Activated gamma-delta T cell treated with anti-CD3 and anti-CD28 coated beads, Interleukin-2, amount 50 U/mL, for 16 hours (primary cell): Measurements from ENCODE around the gene ZDHHC16.

Experiments
- DNase-seq: peaks from one replicate; pipeline ENCODE4 v3.0.0-alpha.2; 2020; ENCODE audit warnings: low read depth

Gene ZDHHC16

DNA sequence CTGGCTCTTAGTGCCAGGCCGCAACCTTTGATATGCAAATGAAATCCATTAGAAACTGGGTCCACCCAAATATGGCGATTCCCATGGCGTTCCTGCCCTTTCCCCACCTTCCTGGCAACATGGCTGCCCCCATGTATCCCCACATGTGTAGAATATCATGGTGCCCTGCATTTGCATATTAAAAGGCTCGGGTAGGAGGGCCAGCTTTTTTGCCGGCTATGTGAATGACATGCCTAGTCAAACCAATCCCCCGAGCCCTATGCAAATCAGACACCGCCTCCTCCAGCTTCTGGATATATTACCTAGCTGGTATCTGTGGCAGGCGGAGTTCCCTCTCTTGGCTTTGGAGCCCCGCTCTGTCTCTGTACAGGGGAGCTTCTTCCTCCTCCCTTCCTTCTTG lies 34.0 kb downstream of the ZDHHC16 start:
- no peak for DNase-seq

DNA sequence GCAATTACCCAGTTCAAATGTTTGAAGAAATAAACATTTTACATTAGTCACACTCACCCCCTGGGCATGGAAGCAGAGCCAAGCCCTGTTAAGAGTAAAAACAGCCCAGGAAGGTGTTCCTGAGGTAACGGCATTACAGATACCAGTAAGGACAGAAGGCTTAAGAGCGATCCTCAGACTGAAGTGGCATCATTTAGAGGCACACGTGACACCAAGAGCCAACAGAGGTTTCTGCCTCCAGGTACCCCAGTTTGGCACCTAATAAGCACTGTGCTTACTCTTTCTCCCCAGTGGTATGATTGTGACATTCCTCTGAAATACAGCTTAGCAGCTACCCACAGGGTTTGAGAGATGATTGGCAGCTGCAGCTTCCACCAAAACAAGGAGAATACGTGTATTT lies 35.1 kb downstream of the ZDHHC16 start:
- DNase-seq: no peak

- DNase-seq: no peak
These were observed 36.4 kb downstream of the ZDHHC16 start for GRCh38 chr10:97482381-97482780.

- DNase-seq: no peak
These were observed 37.5 kb downstream of the ZDHHC16 start for GRCh38 chr10:97483506-97483905.

GRCh38 chr10:97483921-97484320 lies 37.9 kb downstream of the ZDHHC16 start:
- DNase-seq: no peak

DNA sequence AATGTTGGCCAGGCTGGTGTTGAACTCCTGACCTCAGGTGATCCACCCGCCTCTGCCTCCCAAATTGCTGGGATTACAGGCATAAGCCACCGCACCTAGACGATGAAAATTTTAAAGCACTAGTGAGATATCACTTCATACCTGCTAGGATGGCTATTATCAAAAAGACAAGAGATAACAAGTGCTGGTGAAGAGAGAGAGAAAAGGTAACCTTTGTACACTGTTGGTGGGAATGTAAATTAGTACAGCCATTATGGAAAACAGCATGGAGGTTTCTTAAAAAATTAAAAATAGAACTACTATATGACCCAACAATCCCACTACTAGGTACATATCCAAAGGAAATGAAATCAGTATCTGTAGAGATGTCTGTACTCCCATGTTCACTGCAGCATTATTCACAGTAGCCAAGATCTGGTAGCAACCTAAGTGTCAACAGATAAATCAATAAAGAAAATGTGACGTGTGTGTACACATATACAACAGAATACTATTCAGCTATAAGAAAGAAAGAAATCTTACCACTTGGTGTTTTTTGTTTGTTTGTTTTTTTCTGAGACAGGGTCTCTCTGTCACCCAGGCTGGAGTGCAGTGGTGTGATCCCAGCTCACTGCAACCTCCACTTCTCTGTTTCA lies 39.8 kb downstream of the ZDHHC16 start:
- DNase-seq: no peak

GRCh38 chr10:97490592-97490991 lies 44.6 kb downstream of the ZDHHC16 start:
- no peak for DNase-seq

DNA sequence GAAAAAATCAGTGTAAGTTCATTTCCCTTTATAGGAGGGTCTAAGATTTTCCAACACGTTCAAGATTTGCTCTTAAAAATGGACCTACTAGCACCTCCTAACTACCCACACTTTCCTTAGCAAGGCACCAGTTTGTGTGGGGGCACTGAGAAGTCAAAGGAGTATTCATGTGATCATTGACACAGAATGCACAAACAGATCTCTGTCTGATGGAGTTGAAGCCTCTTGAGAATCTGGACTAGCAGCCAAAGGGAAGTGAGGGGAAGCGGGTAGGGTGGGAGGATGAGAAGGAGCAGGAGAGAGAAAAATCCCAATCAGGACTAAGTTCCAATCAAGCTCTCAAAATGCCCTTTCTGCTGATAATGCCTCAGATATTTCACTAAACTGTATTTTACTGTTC lies 48.2 kb downstream of the ZDHHC16 start:
- DNase-seq: no peak

DNA sequence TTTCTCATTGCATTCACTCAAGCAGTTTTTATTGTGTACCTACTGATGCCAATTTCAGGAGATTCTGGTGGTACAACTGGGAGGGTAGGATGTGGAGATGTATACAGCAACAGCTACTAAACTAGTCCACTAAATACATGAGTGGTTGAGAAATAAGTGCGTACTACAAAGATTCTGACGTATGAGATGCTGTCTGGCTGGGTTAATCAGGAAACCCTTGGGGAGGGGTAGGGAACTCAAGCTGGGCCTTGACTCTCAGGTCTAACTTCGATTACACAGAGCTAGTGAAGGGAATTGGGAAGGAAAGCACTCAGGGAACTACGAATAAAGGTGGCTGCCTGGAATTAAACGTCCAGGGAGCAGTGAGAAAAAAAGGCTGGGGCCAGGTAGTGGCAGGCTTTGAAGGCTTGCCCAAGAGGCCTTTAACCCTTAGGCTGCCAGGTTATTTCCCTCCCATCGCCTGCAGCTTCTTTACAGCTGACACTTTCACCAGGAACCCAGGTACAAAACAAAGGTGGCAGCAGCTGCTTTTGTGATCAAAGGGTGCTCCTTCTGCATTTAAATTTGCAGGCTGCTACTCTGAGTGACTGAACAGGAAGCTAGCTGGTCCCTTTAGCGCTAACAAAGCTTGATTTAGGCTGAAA lies 49.0 kb downstream of the ZDHHC16 start:
- DNase-seq: no peak

DNA sequence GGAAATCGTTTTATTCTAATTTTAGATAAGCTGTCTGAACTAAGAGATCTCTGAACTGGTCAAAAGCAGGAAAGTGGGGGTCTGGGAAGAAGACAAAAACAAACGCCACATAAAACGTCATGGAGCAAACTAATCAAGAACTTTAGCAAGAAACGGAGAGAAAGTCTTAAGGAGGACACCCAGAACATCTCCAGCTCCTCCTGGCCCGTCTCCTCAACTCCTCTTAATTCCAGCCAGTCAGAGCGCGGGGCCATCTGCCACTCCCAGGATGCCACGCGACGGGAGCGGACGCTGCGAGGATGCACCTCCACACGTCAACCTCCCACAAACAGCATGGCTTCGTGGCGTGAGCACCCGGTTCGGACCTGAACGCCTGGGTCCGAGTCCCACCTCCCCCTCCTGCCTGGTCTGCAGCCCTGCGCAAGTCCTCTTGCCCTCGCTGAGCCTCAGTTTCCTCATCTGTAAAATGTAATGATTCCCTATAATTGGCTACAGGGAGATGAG lies 51.6 kb downstream of the ZDHHC16 start:
- peak; percentile 43 for DNase-seq

GRCh38 chr10:97498076-97498840 lies 52.3 kb downstream of the ZDHHC16 start, which contains the start of gene MMS19:
Gene MMS19 (minus strand): TSS chr10:97498422. CDS start chr10:97498384, 38 bp downstream.
- DNase-seq: peak; percentile 99

- DNase-seq: no peak
These were observed 53.0 kb downstream of the ZDHHC16 start, which contains the start of gene UBTD1 for GRCh38 chr10:97498841-97499560. Gene UBTD1 (plus strand): TSS chr10:97498924. CDS start chr10:97499204, 280 bp downstream.

DNA sequence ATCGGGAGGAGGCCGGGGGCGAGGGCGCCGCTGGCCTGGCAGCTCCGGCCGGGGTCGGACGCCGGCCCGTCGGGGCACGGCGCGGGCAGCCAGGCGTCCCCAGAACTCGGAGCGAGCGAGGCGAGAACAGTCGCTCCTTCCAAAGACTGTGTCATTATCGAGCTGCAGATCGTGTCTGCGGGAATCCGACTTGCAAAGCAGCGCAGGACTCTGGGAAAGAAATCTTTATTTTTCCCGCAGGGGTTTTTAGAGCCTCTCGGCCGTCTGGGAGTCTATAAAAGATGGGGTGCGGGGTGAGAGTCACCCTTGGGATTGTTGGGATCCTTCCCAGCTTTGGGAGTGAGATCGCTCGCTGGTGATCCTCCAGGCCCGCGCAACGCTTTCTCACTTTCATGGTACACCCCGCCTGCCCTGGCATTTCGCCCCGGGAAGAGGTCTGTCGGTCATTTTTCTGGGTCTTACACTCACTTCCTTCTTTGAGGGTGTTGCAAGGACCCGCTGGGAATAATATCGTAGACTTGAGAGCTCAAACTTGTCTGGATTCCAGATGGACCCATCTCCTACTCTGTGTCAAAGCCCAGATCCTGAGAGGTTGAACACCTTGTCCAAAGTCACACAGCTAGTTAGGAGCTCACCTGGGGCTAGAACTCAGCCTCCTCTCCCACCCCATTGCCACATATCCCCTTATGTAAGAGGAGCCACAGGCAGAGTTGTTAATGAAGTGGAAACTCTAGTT lies 53.8 kb downstream of the ZDHHC16 start:
- DNase-seq: no peak

DNA sequence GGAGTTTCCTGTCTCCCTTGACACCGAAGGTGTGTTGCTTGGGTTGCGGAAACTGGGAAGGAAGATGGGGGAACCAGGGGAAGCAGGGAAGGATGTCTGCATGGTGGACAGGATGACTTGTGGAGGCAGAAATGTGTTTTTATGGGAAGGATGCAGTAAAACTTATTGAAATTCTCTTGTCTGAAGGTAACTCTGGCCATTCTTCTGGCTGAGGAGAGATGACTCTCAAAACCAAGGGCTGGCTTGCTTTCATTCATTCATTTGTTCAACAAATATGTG lies 54.3 kb downstream of the ZDHHC16 start:
- DNase-seq: no peak

- DNase-seq: no peak
These were observed 56.9 kb downstream of the ZDHHC16 start for GRCh38 chr10:97502916-97503315.

DNA sequence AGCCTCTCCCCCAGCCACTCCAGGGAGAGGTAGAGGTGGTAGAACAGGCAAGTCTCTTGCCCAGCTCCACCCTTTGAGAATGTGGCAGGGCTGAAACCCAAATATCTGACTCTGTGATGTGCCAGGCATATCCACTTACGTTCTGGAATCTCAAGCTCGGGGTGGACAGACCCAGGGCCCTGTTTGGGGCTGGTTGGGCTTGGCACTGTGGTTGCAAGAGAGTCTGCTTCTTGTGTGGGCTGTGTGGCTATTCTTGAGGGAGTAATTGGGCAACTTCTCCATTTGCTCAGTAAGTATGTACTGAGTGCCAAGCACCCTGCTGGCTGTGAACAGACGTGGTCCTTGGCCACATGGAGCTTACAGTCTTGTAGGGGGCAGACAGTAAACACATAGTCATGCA lies 57.4 kb downstream of the ZDHHC16 start:
- no peak for DNase-seq

DNA sequence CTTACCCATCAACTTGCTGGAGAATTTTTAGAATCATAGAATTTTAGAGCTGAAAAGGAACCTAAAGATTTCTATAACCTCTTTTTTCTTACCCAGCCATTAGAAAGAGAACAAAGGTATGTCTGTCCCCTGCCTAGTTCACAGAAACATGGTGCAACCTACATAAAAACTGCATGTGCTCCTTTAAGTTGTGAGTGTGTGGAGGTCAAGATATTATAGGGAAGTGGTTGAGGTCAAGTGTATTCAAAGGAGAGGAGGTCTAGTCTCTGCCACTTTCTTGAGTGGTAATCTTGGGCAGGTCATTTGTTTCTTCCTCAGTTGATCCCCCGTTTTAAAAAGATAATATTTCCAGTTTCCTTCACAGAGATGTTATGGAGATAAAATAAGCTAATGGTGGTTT lies 59.2 kb downstream of the ZDHHC16 start:
- DNase-seq: no peak

- DNase-seq: no peak
These were observed 60.4 kb downstream of the ZDHHC16 start for GRCh38 chr10:97506199-97506991.
